Transverse colon (tissue), 4 donors: ENCODE results near the gene RETREG3. TPM values are rescaled to one million over a fixed set of nuclear protein-coding genes. Genes with fewer than 3 reads are reported as not detected.
A peak's percentile ranks its signal among the peaks of the same experiment; 100 is the strongest.

Source experiments
- DNase-seq: peaks from one replicate; pipeline ENCODE4 v3.0.0-alpha.2; 2019
- H3K27ac ChIP-seq, 4 donors: fragments of 200-600 bp; sonication (generic); 2 replicates each; pipeline ENCODE4 v1.5.1; 2016 to 2018; ENCODE audit warnings: inconsistent platforms in 4 of 4
- H3K27me3 ChIP-seq: fragments of 200-600 bp; sonication (generic); 2 replicates; pipeline ENCODE4 v1.5.1; 2017; ENCODE audit warnings: inconsistent platforms
- H3K36me3 ChIP-seq, 4 donors: fragments of 200-600 bp; sonication (generic); 2 replicates each; pipeline ENCODE4 v1.5.1; 2017 to 2019; ENCODE audit warnings: inconsistent platforms in 4 of 4
- H3K4me1 ChIP-seq, 4 donors: fragments of 200-600 bp; sonication (generic); 2 replicates each; pipeline ENCODE4 v1.5.1; 2017 to 2020; ENCODE audit warnings: inconsistent platforms in 4 of 4
- H3K4me3 ChIP-seq, 4 donors: fragments of 200-600 bp; sonication (generic); 1 replicate in 1 of 4; 2 replicates in 3 of 4; pipeline versions ENCODE4 v1.5.1 to v1.6.1; 2017 to 2019; ENCODE audit warnings: inconsistent platforms in 4 of 4
- H3K9me3 ChIP-seq, 2 donors: fragments of 200-600 bp; sonication (generic); 2 replicates each; pipeline ENCODE4 v1.5.1; 2017 to 2019; ENCODE audit warnings: inconsistent platforms in 2 of 2
- EP300 ChIP-seq: sonication (generic); formaldehyde crosslinking; IDR thresholded peaks from one replicate; pipeline ENCODE4 v1.6.1; 2017; ENCODE audit warnings: antibody characterized with exemption, low read depth
- POLR2A ChIP-seq: fragments of 450-650 bp; IDR thresholded peaks from one replicate; pipeline ENCODE4 v1.6.1; 2016; ENCODE audit warnings: antibody characterized with exemption, mild to moderate bottlenecking, moderate library complexity
- POLR2AphosphoS5 ChIP-seq, 3 donors: sonication (generic); formaldehyde crosslinking; IDR thresholded peaks; one replicate each; pipeline ENCODE4 v1.6.1; 2016; ENCODE audit warnings: antibody characterized with exemption in 3 of 3
- WGBS, 2 donors: methylation state at CpG; one replicate each; pipeline ENCODE4 v1.1.5; 2018; ENCODE audit warnings: low coverage in 1 of 2; 5-methylcytosine and 5-hydroxymethylcytosine counted together
- in situ Hi-C, 4 donors: fragments of 200-750 bp; cut with MboI; loops; one replicate each; pipeline versions ENCODE4 v1.15.0 to v1.15.1; 2017; ENCODE audit warnings: low sequenced_read_pairs in 3 of 4, low pct_ligation_motif_present in 1 of 4, low pct_unique_long_range_greater_than_20kb in 1 of 4
- intact Hi-C: fragments of 100-400 bp; cut with DNase I; formaldehyde crosslinking; loops from one replicate; pipeline ENCODE4 v1.15.1; 2023; ENCODE audit warnings: low total_unique reads
- total RNA-seq, 4 donors: library from RNA; depleted of rRNA; stranded (reverse); fragments of >200 nt; gene quantifications; one replicate each; pipeline ENCODE4 v1.1.0, GENCODE V29; 2016
- TF ChIP-seq, protein P1 (sequence below), 5 experiments: fragments of 200-600 bp in 3 of 5; fragments of 450-650 bp in 2 of 5; sonication (generic) in 3 of 5; IDR thresholded peaks; 1 replicate in 2 of 5; 2 replicates in 3 of 5; pipeline ENCODE4 v1.5.1; 2016 to 2017; ENCODE audit warnings: antibody characterized with exemption in 5 of 5, inconsistent platforms in 3 of 5, mild to moderate bottlenecking in 2 of 5, moderate library complexity in 1 of 5

Gene RETREG3
- total RNA-seq, 4 donors from 2014 or later: 47.2 to 71.8 (median 59.0) TPM

DNA sequence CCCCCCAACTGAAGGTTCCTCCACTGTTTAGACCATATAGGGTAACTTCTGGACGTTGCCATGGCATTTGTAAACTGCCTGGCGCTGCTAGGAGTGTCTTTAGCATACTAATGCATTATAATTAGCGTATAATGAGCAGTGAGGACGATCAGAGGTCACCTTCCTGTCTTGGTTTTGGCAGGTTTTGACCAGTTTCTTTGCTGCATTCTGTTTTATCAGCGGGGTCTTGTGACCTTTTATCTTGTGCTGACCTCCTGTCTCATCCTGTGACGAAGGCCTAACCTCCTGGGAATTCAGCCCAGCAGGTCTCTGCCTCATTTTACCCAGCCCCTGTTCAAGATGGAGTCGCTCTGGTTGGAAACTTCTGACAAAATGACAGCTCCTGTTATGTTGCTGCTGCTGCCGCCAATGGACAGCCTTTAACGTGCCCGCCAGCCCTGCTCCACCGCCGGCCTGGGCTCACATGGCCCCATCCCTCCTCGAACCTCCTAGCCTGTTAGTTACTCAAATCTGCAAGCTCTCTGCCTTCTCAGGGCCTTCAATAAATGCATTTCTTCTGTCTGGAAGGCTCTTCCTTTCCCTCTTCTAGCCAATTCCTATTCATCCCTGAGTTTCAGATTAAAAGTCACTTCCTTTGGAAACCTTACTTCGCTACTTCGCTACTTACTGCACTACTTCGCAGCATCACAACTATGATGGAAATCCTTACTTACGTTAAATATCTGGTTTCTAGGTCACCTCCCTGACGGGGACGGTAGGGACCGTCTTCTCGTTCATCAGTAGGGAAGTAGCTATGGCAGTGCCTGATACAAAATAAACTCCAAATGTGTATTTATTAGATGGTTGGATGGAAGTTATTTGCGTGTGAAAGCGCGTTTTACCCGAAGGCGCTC lies 73.8 kb downstream of the RETREG3 start:
- Histone ChIP-seq H3K4me1 (peaks cover 16 to 41% (median 30%) of the 10 kb centered on the region in 4 donors), H3K4me3 (peak overlapping the region; percentile 30 to 79 (median 69)), H3K27me3 (no peaks in the 10 kb centered on the region), H3K27ac (peak overlapping the region; percentile 90 to 93 (median 91)), H3K36me3 (no peaks in the 10 kb centered on the region), H3K9me3 (no peaks in the 10 kb centered on the region)
- in situ Hi-C loops (no loop called here), intact Hi-C loops (no loop called here)
- DNase-seq: no peak
- 44 to 50% methylated on average over 15 to 26 of the region's 26 CpGs for WGBS, 2 donors
- TF ChIP-seq EP300 (no peak), POLR2AphosphoS5 (IDR thresholded peaks at IDR 0.05) (no peak), POLR2A (no peak)
- TF ChIP-seq, protein P1, sequence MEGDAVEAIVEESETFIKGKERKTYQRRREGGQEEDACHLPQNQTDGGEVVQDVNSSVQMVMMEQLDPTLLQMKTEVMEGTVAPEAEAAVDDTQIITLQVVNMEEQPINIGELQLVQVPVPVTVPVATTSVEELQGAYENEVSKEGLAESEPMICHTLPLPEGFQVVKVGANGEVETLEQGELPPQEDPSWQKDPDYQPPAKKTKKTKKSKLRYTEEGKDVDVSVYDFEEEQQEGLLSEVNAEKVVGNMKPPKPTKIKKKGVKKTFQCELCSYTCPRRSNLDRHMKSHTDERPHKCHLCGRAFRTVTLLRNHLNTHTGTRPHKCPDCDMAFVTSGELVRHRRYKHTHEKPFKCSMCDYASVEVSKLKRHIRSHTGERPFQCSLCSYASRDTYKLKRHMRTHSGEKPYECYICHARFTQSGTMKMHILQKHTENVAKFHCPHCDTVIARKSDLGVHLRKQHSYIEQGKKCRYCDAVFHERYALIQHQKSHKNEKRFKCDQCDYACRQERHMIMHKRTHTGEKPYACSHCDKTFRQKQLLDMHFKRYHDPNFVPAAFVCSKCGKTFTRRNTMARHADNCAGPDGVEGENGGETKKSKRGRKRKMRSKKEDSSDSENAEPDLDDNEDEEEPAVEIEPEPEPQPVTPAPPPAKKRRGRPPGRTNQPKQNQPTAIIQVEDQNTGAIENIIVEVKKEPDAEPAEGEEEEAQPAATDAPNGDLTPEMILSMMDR (IDR thresholded peaks at IDR 0.05): no peak

DNA sequence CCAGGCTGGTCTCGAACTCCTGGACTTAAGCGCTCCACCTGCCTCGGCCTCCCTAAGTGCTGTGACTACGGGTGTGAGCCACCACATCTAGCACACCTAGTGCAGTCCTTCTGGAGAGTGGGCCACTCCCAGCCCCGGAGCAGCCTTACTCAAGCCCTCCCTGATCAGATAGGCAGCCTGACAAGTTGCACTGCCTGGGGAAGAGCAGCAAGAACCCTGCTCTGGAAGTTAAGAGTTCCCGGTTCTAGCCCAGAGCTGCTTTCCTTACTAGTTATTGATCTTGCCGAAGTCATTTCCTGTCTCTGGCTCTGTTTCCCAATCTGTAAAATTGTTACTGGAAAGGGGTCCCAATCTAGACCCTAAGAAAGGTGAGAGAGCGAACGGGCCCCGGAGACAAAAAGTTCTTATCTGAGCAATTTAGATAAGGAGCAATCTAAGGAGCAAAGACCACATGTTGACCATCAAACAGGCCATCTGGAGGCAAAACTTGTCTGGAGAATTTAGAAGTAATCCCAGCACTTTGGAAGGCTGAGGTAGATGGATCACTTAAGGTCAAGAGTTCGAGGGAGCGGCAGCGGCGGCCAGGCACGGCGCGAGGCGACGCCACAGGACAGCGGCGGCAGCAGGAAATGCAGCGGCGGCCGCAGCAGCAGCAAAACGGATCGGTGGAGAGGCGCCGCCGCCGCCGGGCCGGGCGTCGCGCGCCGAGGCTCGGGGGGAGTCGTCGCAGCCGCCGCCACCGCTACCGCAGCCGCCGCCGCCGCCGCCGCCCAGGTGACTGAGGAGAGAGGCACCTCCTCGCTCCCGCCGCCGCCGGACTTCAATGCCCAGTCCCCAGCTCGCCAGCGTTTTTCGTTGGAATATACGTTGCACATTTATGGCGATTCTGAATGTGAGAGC lies 77.5 kb downstream of the RETREG3 start:
- peak overlapping the region; percentile 13 to 62 (median 42) for H3K4me3 ChIP-seq
- 19 to 25% methylated on average over 10 to 32 of the region's 60 CpGs for WGBS, 2 donors

DNA sequence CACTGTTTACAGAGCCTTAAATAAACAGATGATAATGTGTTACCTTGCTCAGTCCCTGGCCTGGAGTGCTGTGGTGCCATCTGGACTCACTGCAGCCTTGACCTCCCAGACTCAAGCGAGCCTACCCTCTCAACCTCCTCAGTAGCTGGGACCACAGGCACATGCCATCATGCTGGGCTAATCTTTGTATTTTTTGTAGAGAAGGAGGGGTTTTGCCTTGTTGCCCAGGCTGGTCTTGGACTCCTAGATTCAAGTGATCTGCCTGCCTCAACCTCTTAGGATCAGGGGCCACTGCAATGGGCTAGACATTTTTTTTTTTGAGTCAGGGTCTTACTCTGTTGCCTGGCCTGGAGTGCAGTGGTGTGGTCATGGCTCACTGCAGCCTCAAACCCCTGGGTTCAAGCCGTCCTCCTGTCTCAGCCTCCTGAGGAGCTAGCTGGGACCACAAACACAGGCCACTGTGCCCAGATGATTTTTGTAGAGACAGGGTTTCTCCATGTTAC lies 78.2 kb downstream of the RETREG3 start:
- 40 to 86% methylated on average over 1 to 2 of the region's 2 CpGs for WGBS, 2 donors
- peak overlapping the region; percentile 83 to 92 (median 90) for H3K27ac ChIP-seq
- TF ChIP-seq EP300 (no peak), POLR2A (no peak), POLR2AphosphoS5 (IDR thresholded peaks at IDR 0.05) (no peak)
- TF ChIP-seq, protein P1 (IDR thresholded peaks at IDR 0.05): no peak
- no peak overlapping the region for H3K4me3 ChIP-seq
- no peaks in the 10 kb centered on the region for H3K9me3 ChIP-seq
- H3K27me3 ChIP-seq: no peaks in the 10 kb centered on the region
- in situ Hi-C loops: no loop called here
- intact Hi-C loops: no loop called here
- peaks cover 21 to 53% (median 34%) of the 10 kb centered on the region in 4 donors for H3K4me1 ChIP-seq
- H3K36me3 ChIP-seq: no peaks in the 10 kb centered on the region
- no peak for DNase-seq

More for the DNA sequence above, 77.5 kb downstream of the RETREG3 start:
- in situ Hi-C loops: no loop called here
- Histone ChIP-seq H3K9me3 (no peaks in the 10 kb centered on the region), H3K27ac (peak overlapping the region; percentile 83 to 92 (median 90)), H3K36me3 (no peaks in the 10 kb centered on the region), H3K4me1 (peaks cover 16 to 47% (median 30%) of the 10 kb centered on the region in 4 donors), H3K27me3 (no peaks in the 10 kb centered on the region)
- no peak for TF ChIP-seq EP300
- TF ChIP-seq POLR2AphosphoS5 (IDR thresholded peaks at IDR 0.05): peak in 1 of 3 donors; percentile 54
- TF ChIP-seq POLR2A: no peak
- TF ChIP-seq, protein P1 (IDR thresholded peaks at IDR 0.05): peak; percentile 36 to 58 (median 48)
- DNase-seq: peak; percentile 76
- intact Hi-C loops: no loop called here

Other genes with a start within 250 kb of the RETREG3 start
- gene STAT3, start 220.9 kb downstream of the RETREG3 start, total RNA-seq: 100 to 1,000 TPM; 110 to 156 (median 130) TPM
- gene CAVIN1, start 186.1 kb downstream of the RETREG3 start, total RNA-seq: 100 to 1,000 TPM in 1 of 4 donors, 10 to 100 TPM in 3; 53.7 to 135 (median 69.2) TPM
- 100 to 1,000 TPM in 2 of 4 donors, 10 to 100 TPM in 2; 91.8 to 313 (median 115) TPM for gene ATP6V0A1, start 150.5 kb downstream of the RETREG3 start, total RNA-seq
- 10 to 100 TPM; 35.4 to 95.7 (median 66.2) TPM for gene NAGLU, start 73.1 kb downstream of the RETREG3 start, total RNA-seq
- gene HSD17B1, start 56.5 kb downstream of the RETREG3 start, total RNA-seq: 1 to 10 TPM in 1 of 4 donors, under 1 TPM in 2, not detected in 1; 0.41 to 2.2 (median 0.95) TPM
- gene COASY, start 47.2 kb downstream of the RETREG3 start, total RNA-seq: 10 to 100 TPM; 46.4 to 91.7 (median 57.6) TPM
- 100 to 1,000 TPM in 3 of 4 donors, 10 to 100 TPM in 1; 81.3 to 191 (median 143) TPM for gene MLX, start 42.3 kb downstream of the RETREG3 start, total RNA-seq
- gene PSMC3IP, start 31.6 kb downstream of the RETREG3 start, total RNA-seq: 1 to 10 TPM in 2 of 4 donors, under 1 TPM in 1, not detected in 1; 0.96 to 2.6 (median 1.3) TPM
- 10 to 100 TPM in 2 of 4 donors, 1 to 10 TPM in 2; 6.0 to 27.7 (median 14.3) TPM for gene TUBG1, start 309 bp upstream of the RETREG3 start, total RNA-seq
- 10 to 100 TPM in 3 of 4 donors, 1 to 10 TPM in 1; 9.6 to 53.1 (median 26.7) TPM for gene TUBG2, start 49.9 kb upstream of the RETREG3 start, total RNA-seq
- 10 to 100 TPM in 2 of 4 donors, 1 to 10 TPM in 2; 5.8 to 29.9 (median 9.9) TPM for gene PLEKHH3, start 67.6 kb upstream of the RETREG3 start, total RNA-seq
- 1 to 10 TPM in 1 of 4 donors, under 1 TPM in 1, not detected in 2; 0.82 to 3.5 TPM for gene CCR10, start 72.5 kb upstream of the RETREG3 start, total RNA-seq
- 10 to 100 TPM in 2 of 4 donors, 1 to 10 TPM in 2; 3.7 to 43.8 (median 10.1) TPM for gene CNTNAP1, start 73.2 kb upstream of the RETREG3 start, total RNA-seq
- gene EZH1, start 135.7 kb upstream of the RETREG3 start, total RNA-seq: 100 to 1,000 TPM in 1 of 4 donors, 10 to 100 TPM in 3; 30.4 to 159 (median 43.4) TPM
- 10 to 100 TPM in 2 of 4 donors, 1 to 10 TPM in 2; 6.1 to 88.0 (median 23.4) TPM for gene RAMP2, start 151.9 kb upstream of the RETREG3 start, total RNA-seq
- 100 to 1,000 TPM in 1 of 4 donors, 10 to 100 TPM in 3; 58.3 to 111 (median 79.7) TPM for gene VPS25, start 164.1 kb upstream of the RETREG3 start, total RNA-seq
- 10 to 100 TPM; 17.9 to 87.6 (median 40.9) TPM for gene WNK4, start 171.2 kb upstream of the RETREG3 start, total RNA-seq
- gene COA3, start 189.3 kb upstream of the RETREG3 start, total RNA-seq: 100 to 1,000 TPM; 128 to 400 (median 171) TPM
- gene CNTD1, start 189.5 kb upstream of the RETREG3 start, total RNA-seq: 1 to 10 TPM in 1 of 4 donors, under 1 TPM in 1, not detected in 2; 0.48 to 1.5 TPM
- gene BECN1, start 214.9 kb upstream of the RETREG3 start, total RNA-seq: 100 to 1,000 TPM in 3 of 4 donors, 10 to 100 TPM in 1; 78.2 to 199 (median 120) TPM
- gene PSME3, start 224.0 kb upstream of the RETREG3 start, total RNA-seq: 100 to 1,000 TPM in 1 of 4 donors, 10 to 100 TPM in 3; 37.0 to 131 (median 60.4) TPM
- gene AOC2, start 235.2 kb upstream of the RETREG3 start, total RNA-seq: 1 to 10 TPM in 2 of 4 donors, under 1 TPM in 2; 0.55 to 6.0 (median 1.1) TPM
- gene AOC3, start 241.8 kb upstream of the RETREG3 start, total RNA-seq: 100 to 1,000 TPM in 1 of 4 donors, 10 to 100 TPM in 3; 14.3 to 134 (median 35.2) TPM